Activated gamma-delta T cell treated with Interleukin-2 at 50 U/mL for 16 hours (primary cell): ENCODE measurements around the gene DNTTIP2.
A peak's percentile ranks its signal among the peaks of the same experiment; 100 is the strongest.
"Not testable (repeated sequence)": the region's sequence is repeated elsewhere in the genome, so short reads cannot be mapped to it uniquely, and the experiment has no call there.

Experiments used
- DNase-seq: peaks from one replicate; pipeline ENCODE4 v3.0.0-alpha.2; 2020

Gene DNTTIP2

GRCh38 chr1:93840956-93841482 is 38.0 kb downstream of the DNTTIP2 start:
- no peak for DNase-seq

GRCh38 chr1:93839753-93840152 is 39.3 kb downstream of the DNTTIP2 start:
- no peak for DNase-seq

- DNase-seq = no peak
These were observed 39.7 kb downstream of the DNTTIP2 start for GRCh38 chr1:93839307-93839706.

GRCh38 chr1:93837961-93838360 is 41.0 kb downstream of the DNTTIP2 start:
- no peak for DNase-seq

- not testable (repeated sequence) for DNase-seq
These were observed 45.7 kb downstream of the DNTTIP2 start for GRCh38 chr1:93833293-93833692.

- DNase-seq = no peak
These were observed 49.9 kb downstream of the DNTTIP2 start for GRCh38 chr1:93829061-93829460.

GRCh38 chr1:93828367-93828755 is 50.6 kb downstream of the DNTTIP2 start:
- no peak for DNase-seq

- no peak for DNase-seq
These were observed 51.2 kb downstream of the DNTTIP2 start for GRCh38 chr1:93827633-93828366.

- no peak for DNase-seq
These were observed 51.9 kb downstream of the DNTTIP2 start for GRCh38 chr1:93827128-93827527.

- DNase-seq = no peak
These were observed 54.2 kb downstream of the DNTTIP2 start for GRCh38 chr1:93824834-93825233.

- DNase-seq = no peak
These were observed 56.1 kb downstream of the DNTTIP2 start for GRCh38 chr1:93822730-93823425.

GRCh38 chr1:93821423-93822144 is 57.4 kb downstream of the DNTTIP2 start:
- DNase-seq = no peak

- DNase-seq = no peak
These were observed 58.2 kb downstream of the DNTTIP2 start for GRCh38 chr1:93820554-93821422.

- no peak for DNase-seq
These were observed 60.4 kb downstream of the DNTTIP2 start for GRCh38 chr1:93818570-93818959.

- DNase-seq = peak; percentile 10
These were observed 61.0 kb downstream of the DNTTIP2 start for GRCh38 chr1:93817819-93818569.

GRCh38 chr1:93816970-93817678 is 61.9 kb downstream of the DNTTIP2 start:
- DNase-seq = no peak
